Left cardiac atrium (tissue), 4 donors: Measurements from ENCODE around the gene UTP14C. TPM values are rescaled to one million over a fixed set of nuclear protein-coding genes. Genes with fewer than 3 reads are reported as not detected.
"Not testable (repeated sequence)": the region's sequence is repeated elsewhere in the genome, so short reads cannot be mapped to it uniquely, and the experiment has no call there.

Source experiments
- ATAC-seq, 2 donors: fragments of 200-7000 bp; cut with Tn5 transposase; one replicate each; pipeline ENCODE4 v1.9.1; 2020; ENCODE audit warnings: mild to moderate bottlenecking in 2 of 2, moderate library complexity in 2 of 2
- DNase-seq: peaks from one replicate; pipeline ENCODE4 v3.0.0-alpha.2; 2020
- intact Hi-C, 2 donors: fragments of 100-400 bp; cut with DNase I; formaldehyde crosslinking; loops; one replicate each; pipeline versions ENCODE4 v1.14.1 to v1.15.1; 2022 to 2023
- long read RNA-seq: library from polyadenylated mRNA; unstranded; transcript quantifications from one replicate; pipeline ENCODE4 v2.0.0, GENCODE V29; 2021
- total RNA-seq, 2 donors: library from RNA; stranded (reverse); fragmentation: NEBNext Ultra II Directional; extraction: Animal tissue kit (Norgen Biotek cat#: 25700); gene quantifications; one replicate each; pipeline ENCODE4 v1.2.1, GENCODE V29; 2021
- donor health status: DM: no; HTN: yes; CAD: no.
- donor health status: DM: no; HTN: yes; CAD: no; lungs with severe emphysema.
- donor health status: DM: yes; HTN: yes; CAD: no.
- donor health status: Dilated cardiomyopathy.

Gene UTP14C
- total RNA-seq = 10 to 100 TPM; 13.9 to 14.9 TPM
- long read RNA-seq, full-length matches to known transcripts = 1 of 2 reads
- long read RNA-seq, partial matches to known transcripts = 0 of 2 reads
- long read RNA-seq, other reads (novel, unspliced or antisense) = 1 of 2 reads

GRCh38 chr13:52024481-52024880 is at the start of gene UTP14C:
Gene UTP14C, plus strand, starts transcription at chr13:52024691. Its CDS starts 4,114 bp downstream, at chr13:52028805.
- DNase-seq (no peak), ATAC-seq (no peak)

GRCh38 chr13:51976423-51976822 is 48.1 kb upstream of the UTP14C start:
- ATAC-seq (no peak), DNase-seq (no peak)
- intact Hi-C loops = no loop called here

More at GRCh38 chr13:52024481-52024880, at the start of gene UTP14C:
- intact Hi-C loops = no loop called here

- intact Hi-C loops = no loop called here
- DNase-seq = no peak
- ATAC-seq = no peak
Observed at GRCh38 chr13:51976890-51977289, 47.6 kb upstream of the UTP14C start.

GRCh38 chr13:51977625-51978024 is 46.9 kb upstream of the UTP14C start:
- DNase-seq (no peak), ATAC-seq (no peak)
- intact Hi-C loops = no loop called here

- peak; percentile 69 to 80 for ATAC-seq
- intact Hi-C loops = no loop called here
- no peak for DNase-seq
Observed at GRCh38 chr13:51978796-51979556, 45.5 kb upstream of the UTP14C start.

GRCh38 chr13:51980908-51981307 is 43.6 kb upstream of the UTP14C start:
- intact Hi-C loops = no loop called here
- ATAC-seq (peak in 1 of 2 donors; percentile 31), DNase-seq (no peak)

GRCh38 chr13:51981355-51981754 is 43.1 kb upstream of the UTP14C start:
- intact Hi-C loops = no loop called here
- ATAC-seq (peak; percentile 34 to 71), DNase-seq (no peak)

GRCh38 chr13:51983292-51983691 is 41.2 kb upstream of the UTP14C start:
- ATAC-seq, DNase-seq, intact Hi-C loops: not testable (repeated sequence)

- DNase-seq, ATAC-seq, intact Hi-C loops: not testable (repeated sequence)
Observed at GRCh38 chr13:51984904-51985303, 39.6 kb upstream of the UTP14C start.

GRCh38 chr13:51988988-51989618 is 35.4 kb upstream of the UTP14C start:
- ATAC-seq (no peak), DNase-seq (no peak)
- intact Hi-C loops = no loop called here

- intact Hi-C loops = no loop called here
- ATAC-seq (peak in 1 of 2 donors; percentile 43), DNase-seq (no peak)
Observed at GRCh38 chr13:51993713-51994112, 30.8 kb upstream of the UTP14C start.

- DNase-seq (peak; percentile 25), ATAC-seq (peak; percentile 76 to 86)
- intact Hi-C loops = loop anchor here (5.0 kb wide), 2 partner anchors 131 to 169 kb away; partner anchors contain the start of gene NEK5 (in 1 of the 2)
Observed at GRCh38 chr13:51995677-51996551, 28.6 kb upstream of the UTP14C start.

- ATAC-seq (no peak), DNase-seq (no peak)
- intact Hi-C loops = loop anchor here (5.0 kb wide), 2 partner anchors 131 to 169 kb away; partner anchors contain the start of gene NEK5 (in 1 of the 2)
Observed at GRCh38 chr13:51996641-51997040, 27.9 kb upstream of the UTP14C start.

- ATAC-seq (no peak), DNase-seq (no peak)
- intact Hi-C loops = loop anchor here (5.0 kb wide), 2 partner anchors 130 to 170 kb away; partner anchors contain the start of gene NEK5 (in 1 of the 2)
Observed at GRCh38 chr13:51997186-51997585, 27.3 kb upstream of the UTP14C start.

- ATAC-seq (no peak), DNase-seq (no peak)
- intact Hi-C loops = loop anchor here (5.0 kb wide), 2 partner anchors 130 to 170 kb away; partner anchors contain the start of gene NEK5 (in 1 of the 2)
Observed at GRCh38 chr13:51997641-51998330, 26.7 kb upstream of the UTP14C start.

- intact Hi-C loops = loop anchor here (5.0 kb wide), 2 partner anchors 128 to 172 kb away; partner anchors contain the start of gene NEK5 (in 1 of the 2)
- DNase-seq (no peak), ATAC-seq (no peak)
Observed at GRCh38 chr13:51998723-51999509, 25.6 kb upstream of the UTP14C start.

GRCh38 chr13:51999510-51999911 is 25.0 kb upstream of the UTP14C start:
- intact Hi-C loops = loop anchor here (5.0 kb wide), 2 partner anchors 128 to 172 kb away; partner anchors contain the start of gene NEK5 (in 1 of the 2)
- ATAC-seq = peak; percentile 73 to 74
- peak; percentile 70 for DNase-seq
